ENCODE measurements around the gene VRK3. TPM values are rescaled to one million over a fixed set of nuclear protein-coding genes. Genes with fewer than 3 reads are reported as not detected.
A peak's percentile ranks its signal among the peaks of the same experiment; 100 is the strongest.
"Not testable (repeated sequence)": the region's sequence is repeated elsewhere in the genome, so short reads cannot be mapped to it uniquely, and the experiment has no call there.

The VRK3 gene
- total RNA-seq, 2 donors from 2014 or later, result 18.5 to 23.5 TPM

DNA sequence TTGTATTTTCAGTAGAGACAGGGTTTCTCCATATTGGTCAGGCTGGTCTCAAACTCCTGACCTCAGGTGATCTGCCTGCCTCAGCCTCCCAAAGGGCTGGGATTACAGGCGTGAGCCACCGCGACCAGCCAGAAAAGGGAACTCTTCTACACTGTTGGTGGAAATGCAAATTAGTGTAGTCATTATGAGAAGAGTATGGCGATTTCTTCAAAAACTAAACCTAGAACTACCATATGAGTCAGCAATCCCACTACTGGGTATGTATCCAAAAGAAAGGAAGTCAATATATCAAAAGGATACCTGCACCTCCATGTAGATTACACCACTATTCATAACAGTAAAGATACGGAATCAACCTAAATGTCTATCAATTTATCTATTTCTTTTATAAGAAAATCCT is 80.6 kb downstream of the VRK3 start:
- ATAC-seq; intact Hi-C loops (cut with DNase I); DNase-seq: not testable (repeated sequence)

DNA sequence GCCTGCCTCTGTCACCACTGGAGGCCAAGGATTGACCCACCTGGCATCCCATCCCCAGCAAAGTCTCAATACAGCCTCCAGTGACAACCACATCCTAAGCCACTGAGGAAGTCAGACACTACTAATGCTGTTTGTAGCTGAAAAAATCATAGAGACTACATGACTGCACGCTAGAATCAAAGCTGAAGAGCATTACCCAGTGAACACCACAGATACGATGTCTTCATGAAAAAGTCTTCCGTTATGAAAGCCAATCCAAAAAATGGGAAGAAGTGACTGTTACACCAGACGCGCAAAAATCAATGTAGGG is 84.7 kb downstream of the VRK3 start:
- DNase-seq (no peak), ATAC-seq (no peak)
- intact Hi-C loops (cut with DNase I), result no loop called here

DNA sequence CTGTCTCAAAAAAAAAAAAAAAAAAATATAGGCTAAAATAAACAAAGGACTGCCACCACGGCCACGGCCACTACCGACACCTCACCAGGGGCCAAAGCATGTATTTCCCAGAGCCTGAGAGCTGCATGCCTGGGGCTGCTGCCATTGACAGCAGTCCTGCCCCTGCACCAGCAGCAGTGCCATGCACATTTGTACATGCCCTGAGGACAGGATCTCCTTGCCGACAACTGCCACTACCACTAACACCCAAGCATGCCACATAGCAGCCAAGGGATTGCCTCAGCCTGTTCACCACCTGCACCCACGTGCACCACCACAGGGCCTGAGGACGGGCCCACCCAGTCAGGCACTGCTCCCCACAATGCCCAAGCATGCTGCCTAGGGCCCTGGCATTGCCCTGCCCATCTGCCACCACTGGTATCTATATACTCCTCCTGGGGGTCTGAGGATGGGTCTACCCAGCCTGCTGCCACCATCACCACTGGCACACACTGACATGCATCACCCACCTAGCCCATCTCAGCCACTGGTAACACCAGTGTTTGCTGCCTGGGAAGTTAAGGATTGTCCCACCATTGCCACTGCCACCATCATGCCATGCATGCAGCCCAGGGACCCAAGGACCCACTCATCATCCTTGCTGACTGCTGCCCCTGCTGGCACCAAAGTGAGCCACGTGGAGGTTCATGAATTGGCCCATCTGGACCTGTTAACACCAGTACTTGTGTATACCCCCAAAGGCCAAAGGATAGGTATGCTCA is 85.3 kb downstream of the VRK3 start:
- intact Hi-C loops (cut with DNase I), result no loop called here
- DNase-seq (no peak), ATAC-seq (no peak)

DNA sequence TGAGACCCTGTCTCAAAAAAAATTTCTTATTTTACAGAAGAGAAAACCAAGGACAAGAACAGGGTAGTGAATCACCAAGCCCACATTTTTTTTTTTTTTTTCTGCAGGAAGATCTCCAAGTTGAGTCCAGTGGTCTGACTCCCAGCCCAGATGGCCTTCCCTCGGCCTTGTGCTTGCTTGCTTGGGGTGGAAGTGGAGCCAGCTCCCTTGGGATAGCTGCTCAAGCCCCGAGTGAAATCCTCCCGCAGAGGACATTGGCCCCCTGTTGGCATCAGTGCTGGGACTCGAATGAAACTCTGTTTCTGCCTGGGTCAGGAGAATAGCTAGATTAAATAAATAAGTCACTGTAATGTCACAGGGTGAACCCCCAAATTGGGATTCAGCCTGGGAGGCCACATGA is 86.5 kb downstream of the VRK3 start:
- DNase-seq, result no peak
- intact Hi-C loops (cut with DNase I), result no loop called here

DNA sequence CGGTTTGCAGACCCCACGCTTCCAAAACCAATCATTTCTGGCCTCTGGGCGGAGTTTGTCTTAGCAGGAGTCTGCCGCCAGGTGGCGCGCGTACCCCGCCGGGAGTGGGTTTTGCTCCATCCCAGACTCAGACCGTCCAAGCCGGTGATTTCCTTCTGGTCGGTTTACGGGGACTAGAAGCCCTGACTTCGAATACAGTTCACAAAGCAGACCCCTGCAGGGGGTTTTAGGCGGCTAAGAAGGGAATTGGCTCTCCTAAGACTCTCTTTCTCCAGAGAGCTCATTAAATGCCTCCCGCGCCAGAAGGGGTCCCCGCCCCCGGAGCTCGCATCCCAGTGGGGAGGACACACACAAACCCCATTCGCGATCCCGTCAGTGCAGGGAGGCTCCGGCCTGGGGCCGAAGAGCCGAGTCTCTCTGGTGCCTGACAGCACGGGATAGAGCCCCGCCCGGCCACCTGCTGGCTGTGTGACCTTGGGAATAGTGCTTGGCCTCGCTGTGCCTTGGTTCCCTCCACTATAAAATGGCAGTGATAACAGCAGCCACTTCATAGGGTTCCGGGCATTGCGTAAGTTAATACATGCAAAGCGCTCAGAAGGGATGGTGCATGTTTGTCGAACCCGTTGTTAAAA is 87.3 kb downstream of the VRK3 start:
- DNase-seq (peak; percentile 82), ATAC-seq (peak; percentile 92)
- intact Hi-C loops (cut with DNase I), result loop anchor here (1.0 to 2.0 kb wide), 2 partner anchors 45 kb away; no protein-coding TSS in a partner anchor

More for the DNA sequence above, 86.5 kb downstream of the VRK3 start:
- ATAC-seq, result no peak

DNA sequence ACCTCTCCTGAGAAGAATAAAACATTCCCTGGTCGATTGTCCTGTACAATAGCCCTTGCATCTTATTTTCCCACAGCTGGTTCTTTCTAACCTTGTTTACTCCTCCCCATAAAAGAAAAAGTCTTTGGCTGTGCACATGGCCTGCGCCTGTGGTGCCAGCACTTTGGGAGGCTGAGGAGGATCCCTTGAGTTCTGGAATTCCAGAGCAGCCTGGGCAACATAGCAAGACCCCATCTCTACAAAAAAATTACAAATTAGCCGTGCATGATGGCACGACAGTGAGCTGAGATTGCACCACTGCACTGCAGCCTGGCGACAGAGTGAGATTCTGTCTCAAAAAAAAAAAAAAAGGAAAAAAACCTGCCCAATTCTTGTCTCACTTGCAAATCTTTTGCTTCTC is 88.6 kb downstream of the VRK3 start:
- intact Hi-C loops (cut with DNase I), result loop anchor here in 1 of 2 donors (2.0 kb wide), 1 partner anchor 46 kb away; no protein-coding TSS in a partner anchor
- DNase-seq (no peak), ATAC-seq (no peak)

DNA sequence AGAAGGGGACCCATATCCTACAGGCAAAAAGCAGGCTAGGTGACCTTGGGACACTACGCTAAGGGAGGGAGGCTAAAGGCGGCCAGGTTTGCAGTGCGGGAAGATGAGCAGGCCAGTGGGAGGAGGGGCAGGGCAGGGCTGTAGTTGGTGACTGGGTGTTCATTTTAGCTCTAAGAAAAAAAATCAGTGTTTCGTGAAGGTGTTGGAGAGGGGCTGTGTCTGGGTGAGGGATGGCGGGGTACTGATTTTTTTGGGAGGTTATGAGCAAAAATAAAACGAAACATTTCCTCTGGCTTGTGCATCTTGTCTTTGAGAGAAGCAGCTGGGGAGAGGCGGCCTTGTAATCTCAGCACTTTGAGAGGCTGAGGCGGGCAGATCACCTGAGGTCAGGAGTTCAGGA is 91.5 kb downstream of the VRK3 start:
- intact Hi-C loops (cut with DNase I), result no loop called here
- DNase-seq, result no peak
- ATAC-seq, result no peak

DNA sequence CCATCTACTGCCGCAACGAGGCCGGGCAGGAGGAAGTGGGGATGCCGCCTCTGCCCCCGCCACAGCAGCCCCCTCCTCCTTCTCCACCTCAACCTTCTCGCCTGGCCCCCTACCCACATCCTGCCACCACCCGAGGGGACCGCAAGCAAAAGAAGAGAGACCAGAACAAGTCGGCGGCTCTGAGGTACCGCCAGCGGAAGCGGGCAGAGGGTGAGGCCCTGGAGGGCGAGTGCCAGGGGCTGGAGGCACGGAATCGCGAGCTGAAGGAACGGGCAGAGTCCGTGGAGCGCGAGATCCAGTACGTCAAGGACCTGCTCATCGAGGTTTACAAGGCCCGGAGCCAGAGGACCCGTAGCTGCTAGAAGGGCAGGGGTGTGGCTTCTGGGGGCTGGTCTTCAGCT is 92.4 kb downstream of the VRK3 start:
- intact Hi-C loops (cut with DNase I), result no loop called here
- DNase-seq (no peak), ATAC-seq (no peak)

DNA sequence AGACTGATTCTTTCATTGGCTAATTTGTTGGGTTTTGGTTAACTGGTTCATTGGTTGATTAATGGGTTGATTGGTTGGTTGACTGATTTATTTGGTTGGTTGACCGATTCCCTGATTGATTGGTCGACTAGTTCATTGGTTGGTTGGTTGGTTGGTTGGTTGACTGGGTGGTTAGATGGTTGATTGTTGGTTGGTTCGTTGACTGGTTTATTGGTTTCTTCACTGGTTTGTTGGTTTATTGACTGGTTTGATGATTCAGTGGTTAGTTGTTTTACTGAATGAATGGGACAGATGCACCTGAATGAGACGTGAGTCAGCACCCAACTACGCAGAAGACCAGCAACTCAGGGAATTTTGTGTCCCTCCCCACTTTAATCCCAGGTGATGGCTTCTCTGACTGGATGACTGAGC is 93.1 kb downstream of the VRK3 start:
- no peak for ATAC-seq
- intact Hi-C loops (cut with DNase I), result no loop called here
- no peak for DNase-seq

DNA sequence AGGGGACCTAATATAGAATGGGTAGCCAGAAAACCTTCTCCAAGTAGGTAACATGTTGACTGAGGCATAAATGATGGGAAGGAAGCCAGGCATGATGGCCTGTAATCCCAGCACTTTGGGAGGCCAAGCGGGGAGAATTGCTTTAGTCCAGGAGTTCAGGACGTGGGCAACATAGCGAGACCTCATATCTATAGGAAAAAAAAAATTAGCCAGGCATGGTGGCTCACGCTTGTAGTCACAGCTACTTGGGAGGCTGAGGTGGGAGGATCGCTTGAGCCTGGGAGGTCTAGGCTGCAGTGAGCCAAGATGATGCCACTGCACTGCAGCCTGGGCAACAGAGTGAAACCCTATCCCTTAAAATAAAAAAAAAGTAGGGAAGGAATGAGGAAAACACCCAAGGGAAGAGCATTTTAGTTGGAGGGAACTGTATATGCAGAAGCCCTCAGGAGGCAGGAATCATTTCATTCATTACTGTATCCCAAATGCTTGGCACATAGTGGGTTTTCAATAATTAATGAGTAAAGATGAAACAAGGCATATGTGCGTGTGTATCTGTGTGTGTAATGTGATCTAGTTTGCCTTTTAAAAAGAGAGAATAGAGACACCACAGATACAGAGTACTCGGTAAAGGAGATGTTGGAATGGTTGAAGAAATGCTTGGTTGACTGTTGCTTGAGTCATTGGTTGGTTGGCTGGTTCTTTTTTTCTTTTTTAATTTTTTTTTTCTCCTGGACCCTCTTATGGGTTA is 93.7 kb downstream of the VRK3 start:
- intact Hi-C loops (cut with DNase I), result no loop called here
- DNase-seq, result no peak

DNA sequence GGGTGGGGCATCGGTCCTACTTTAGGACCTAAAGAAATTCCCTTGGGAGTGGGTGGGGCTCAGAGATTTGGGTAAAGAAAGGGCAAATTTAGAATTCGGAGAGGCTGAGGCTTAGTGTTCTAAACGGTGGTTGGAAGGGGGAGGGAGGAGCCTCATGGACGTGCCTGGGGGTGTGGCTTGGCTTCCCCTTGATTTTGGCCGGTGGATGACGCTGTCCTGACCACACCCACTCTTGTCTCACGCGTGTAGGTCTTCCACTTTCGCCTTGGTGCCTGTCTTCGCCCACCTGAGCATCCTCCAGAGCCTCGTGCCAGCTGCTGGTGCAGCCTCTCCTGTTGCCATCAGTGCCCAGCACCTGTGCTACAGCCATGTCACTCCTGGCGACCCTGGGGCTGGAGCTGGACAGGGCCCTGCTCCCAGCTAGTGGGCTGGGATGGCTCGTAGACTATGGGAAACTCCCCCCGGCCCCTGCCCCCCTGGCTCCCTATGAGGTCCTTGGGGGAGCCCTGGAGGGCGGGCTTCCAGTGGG is 94.6 kb downstream of the VRK3 start:
- peak in 1 of 2 donors; percentile 7 for ATAC-seq
- intact Hi-C loops (cut with DNase I), result no loop called here

More for the DNA sequence above, 93.7 kb downstream of the VRK3 start:
- no peak for ATAC-seq

DNA sequence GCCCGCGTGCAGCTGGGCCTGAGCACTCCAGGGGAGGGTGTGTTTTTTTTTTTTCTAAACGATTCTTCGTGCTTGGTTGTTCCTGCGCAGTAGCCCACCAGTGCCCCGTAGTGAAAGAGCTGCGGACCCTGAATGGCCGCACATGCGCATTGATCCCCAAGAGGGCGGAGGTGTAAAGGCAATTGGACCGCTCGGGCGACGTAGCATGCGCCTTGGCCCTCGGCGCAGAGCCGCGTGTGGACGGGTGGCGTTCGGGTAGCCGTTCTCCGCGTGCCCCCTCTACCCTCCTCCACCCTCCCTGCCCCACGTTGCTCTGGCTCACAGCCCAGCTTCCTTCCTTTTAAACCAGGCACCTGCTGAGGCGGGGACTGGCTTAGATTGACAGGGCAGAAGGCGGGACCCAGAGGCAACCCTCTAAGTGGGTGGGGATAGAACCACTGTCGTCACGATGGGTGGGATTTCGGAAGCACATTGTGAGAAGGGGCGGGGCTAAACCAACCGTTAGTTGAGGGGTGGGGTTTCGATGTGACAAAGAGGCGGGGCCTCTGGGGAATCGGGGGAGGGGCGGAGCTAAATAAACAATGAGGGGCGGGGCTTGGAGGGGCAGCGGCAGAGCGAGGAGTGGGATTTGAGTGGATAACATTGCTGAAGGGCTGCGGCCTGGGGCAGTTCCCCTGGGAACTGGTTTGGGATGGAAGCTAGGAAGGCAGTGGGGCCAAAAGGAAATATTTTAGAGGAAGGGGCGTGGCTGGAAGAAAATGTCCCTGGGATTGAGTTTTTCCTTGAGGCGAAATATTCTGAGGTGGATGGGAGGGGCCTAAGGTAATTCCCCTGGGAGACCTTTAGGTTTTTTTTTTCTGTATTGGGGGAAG is 95.3 kb downstream of the VRK3 start:
- ATAC-seq, result peak; percentile 91 to 94
- intact Hi-C loops (cut with DNase I), result no loop called here
- DNase-seq, result peak; percentile 96

More for the DNA sequence above, 94.6 kb downstream of the VRK3 start:
- DNase-seq, result peak; percentile 68

DNA sequence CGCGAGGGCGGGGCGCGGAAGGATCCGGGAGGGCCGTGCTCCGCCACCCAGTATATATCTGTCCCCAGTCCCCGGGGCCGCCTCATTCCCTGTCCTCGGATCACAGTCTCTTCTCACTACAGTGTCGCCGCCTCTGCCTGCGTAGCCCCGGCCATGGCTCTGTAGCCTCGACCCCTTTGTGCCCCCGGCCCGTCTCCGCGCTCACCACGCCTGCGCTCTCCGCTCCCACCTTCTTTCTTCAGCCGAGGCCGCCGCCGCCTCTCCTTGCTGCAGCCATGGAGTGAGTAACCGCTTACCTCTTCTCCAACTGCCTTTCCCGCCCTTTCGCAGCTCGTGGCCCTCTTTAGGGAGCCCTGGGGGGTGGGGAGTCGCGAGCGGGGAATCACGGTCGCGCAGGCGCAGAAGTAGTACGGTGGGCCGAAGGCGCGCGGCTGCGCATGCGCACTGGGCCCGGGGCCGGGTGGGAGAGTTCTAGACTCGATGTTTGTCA is 96.0 kb downstream of the VRK3 start, which contains the start of the genes ATF5 and NUP62:
ATF5 (plus strand) TSS at position 85 of the 490 bp plus-strand sequence. CDS start 1,646 bp downstream, outside the sequence.
NUP62 (minus strand) TSS at position 384 of the 490 bp plus-strand sequence. CDS start 19,697 bp downstream, outside the sequence.
- ATAC-seq (peak; percentile 79), DNase-seq (peak; percentile 93)
- intact Hi-C loops (cut with DNase I), result no loop called here

DNA sequence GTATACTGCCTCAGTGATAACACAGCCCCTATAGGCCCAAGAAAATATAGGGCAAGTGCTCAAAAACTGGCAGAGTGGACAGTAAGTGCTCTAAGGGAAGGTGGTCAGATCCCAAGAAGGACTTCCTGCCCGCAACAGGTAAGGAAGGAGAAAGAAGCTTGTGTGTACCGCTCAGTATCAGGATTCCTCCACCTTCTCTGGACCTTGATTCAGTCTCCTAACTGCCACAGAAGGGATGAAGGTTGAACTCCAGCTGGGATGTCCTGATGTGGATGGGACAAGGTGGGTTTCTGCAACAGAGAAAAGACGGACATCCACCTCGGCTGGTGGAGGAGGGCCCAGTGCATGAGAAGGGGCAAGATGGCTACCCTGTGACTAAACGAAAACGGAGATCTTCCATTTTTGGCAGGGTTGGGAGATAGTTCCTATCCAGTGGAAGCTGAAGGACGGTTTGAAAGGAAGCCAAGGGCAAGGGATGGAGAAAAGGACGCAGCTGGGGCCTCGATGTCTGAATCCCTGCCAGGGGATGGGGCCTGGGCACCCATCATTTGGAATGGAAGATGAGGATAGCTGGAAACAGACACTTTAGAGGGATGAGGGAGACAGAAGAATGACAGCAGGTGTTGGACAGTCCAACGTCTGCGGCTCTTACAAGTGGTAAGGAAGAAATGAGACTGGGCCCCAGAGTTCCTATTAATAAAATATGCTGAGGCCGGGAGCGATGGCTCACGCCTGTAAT is 97.5 kb downstream of the VRK3 start:
- intact Hi-C loops (cut with DNase I), result no loop called here
- ATAC-seq (no peak), DNase-seq (no peak)

DNA sequence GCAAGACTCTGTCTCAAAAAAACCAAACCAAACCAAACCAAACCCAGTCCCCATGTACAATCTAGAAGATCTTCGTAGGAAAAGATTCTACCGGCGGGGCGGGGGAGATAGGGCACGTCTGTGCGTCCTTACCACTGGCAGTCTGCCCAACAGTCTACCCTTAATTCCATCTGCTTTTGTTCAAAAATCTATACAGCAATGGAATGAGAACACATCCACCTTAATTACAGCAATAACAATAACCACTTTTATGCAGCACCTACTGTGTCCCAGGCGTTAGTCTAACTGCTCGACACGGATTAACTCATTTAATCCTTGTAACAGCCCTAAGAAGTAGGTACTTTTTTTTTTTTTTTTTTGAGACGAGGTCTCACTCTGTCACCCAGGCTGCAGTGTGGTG is 98.7 kb downstream of the VRK3 start:
- intact Hi-C loops (cut with DNase I), result no loop called here
- DNase-seq, result no peak
- no peak for ATAC-seq

Measured in left cardiac atrium (tissue), 4 donors.